22Rv1 (cell line): ENCODE results near the gene SLC44A5.

Experiments used
- H3K27ac ChIP-seq: fragments of 450-650 bp; 2 replicates; pipeline ENCODE4 v1.5.1; 2017
- CTCF ChIP-seq: fragments of 450-650 bp; IDR thresholded peaks from 2 replicates; pipeline ENCODE4 v1.5.1; 2017; ENCODE audit warnings: mild to moderate bottlenecking
- ZFX ChIP-seq: fragments of 450-650 bp; IDR thresholded peaks from 2 replicates; pipeline ENCODE4 v1.6.1; 2017; ENCODE audit warnings: antibody characterized with exemption, borderline replicate concordance

SLC44A5 gene

GRCh38 chr1:75172556-75172955 lies 438.4 kb downstream of the SLC44A5 start:
- TF ChIP-seq ZFX, result no peak
- no peak overlapping the region for H3K27ac ChIP-seq

DNA sequence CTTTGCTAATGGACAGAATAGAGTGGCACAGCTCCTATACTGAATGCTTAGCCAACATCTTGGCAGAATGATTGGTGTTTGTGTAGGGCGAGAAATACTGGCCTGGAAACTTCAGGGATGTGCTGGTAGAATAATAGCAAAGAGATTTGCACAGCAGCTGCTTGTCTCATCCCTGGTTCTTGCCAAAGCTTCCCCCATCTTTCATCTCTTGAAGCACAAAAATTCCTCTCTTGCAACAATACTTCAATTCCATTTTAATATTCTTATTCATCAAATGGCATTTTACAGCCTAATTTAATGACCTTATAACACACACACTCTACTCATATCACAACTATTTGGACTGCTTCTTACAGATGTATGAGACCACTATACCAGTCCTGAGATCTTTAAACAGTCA lies 439.0 kb downstream of the SLC44A5 start:
- TF ChIP-seq CTCF, result no peak
- TF ChIP-seq ZFX, result no peak
- no peak overlapping the region for H3K27ac ChIP-seq

- no peak overlapping the region for H3K27ac ChIP-seq
- TF ChIP-seq CTCF (no peak), ZFX (no peak)
These were observed 439.9 kb downstream of the SLC44A5 start for GRCh38 chr1:75170981-75171380.

DNA sequence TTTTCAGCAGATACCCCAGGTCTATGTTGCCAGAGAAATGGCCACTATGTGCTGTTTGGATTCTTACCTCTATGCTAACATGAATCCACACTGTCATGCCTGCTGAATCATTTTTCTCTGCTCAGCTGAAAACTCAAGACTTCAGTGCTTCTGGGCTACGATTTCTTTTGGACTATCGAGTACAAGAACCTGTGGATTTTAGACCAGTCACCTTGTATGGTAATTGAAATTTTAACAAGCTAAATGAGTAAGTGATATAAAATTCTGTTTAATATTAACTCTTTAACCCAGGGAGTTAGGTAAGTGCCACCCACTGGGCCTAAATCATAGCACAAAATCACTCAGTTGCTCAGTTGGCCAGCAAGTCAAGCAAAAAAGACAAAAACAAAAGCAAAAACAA lies 440.9 kb downstream of the SLC44A5 start:
- H3K27ac ChIP-seq, result no peak overlapping the region
- TF ChIP-seq ZFX, result no peak

DNA sequence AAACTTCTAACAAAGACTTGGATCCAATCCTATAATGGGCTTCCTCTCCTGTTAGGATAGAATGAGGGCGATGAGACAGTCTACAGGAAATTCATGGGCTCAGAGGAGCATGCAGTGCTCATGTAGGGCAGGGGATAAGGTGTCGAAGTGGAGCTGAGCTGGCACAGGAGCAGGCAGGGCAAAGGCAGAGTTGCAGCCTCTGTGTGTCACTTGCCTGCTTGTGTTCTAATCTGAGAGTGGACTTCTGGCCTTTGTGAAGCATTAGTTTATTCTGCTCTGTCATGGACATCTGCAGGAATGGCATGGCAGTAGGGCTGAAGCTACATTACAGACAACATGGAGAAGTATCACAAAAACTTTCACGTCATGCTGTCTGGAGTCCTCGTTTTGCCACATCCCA lies 444.1 kb downstream of the SLC44A5 start:
- H3K27ac ChIP-seq, result no peak overlapping the region
- TF ChIP-seq ZFX (no peak), CTCF (no peak)

GRCh38 chr1:75165264-75165663 lies 445.6 kb downstream of the SLC44A5 start:
- TF ChIP-seq ZFX (no peak), CTCF (no peak)

GRCh38 chr1:75159154-75159553 lies 451.8 kb downstream of the SLC44A5 start:
- H3K27ac ChIP-seq, result no peak overlapping the region
- TF ChIP-seq ZFX (no peak), CTCF (no peak)

More at GRCh38 chr1:75165264-75165663, 445.6 kb downstream of the SLC44A5 start:
- H3K27ac ChIP-seq, result no peak overlapping the region
